DMS114 treated with DMSO at 0.1 percent for 48 hours (cell line): Measurements from ENCODE around the gene OR6N1.

Experiments used
- DNase-seq: peaks from one replicate; lab custom pipeline; 2025; ENCODE audit not compliant: unreplicated experiment; lab: John Stamatoyannopoulos, UW

The OR6N1 gene

DNA sequence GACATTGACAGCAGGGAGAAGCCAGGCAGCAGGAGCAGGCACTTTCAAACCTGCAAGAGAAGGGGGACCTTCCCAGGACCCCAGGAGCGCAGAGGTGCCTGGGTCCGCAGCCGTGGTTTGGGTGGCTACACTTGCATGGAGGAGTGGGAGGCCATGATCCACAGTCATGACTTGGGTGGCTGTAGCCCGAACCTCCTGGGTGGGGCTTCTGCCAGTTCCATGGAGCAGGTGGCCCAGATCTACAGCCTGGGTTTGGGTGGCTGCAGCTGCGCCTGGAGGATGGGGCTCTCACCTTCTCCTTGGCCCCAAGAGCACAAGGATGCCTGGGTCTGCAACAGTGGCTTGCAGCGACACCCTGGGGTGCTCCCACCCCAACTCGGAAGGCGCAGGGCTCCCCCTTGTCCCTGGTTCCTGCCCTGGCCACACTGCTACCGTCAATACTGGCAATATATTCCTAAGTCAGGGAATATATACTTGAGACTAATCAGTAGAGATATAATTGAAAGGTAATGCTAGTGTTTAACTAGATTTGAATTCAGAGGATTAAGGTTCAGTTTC lies 19.8 kb downstream of the OR6N1 start:
- no peak for DNase-seq

- no peak for DNase-seq
Observed at GRCh38 chr1:158735848-158736247, 36.1 kb downstream of the OR6N1 start.

- DNase-seq = no peak
Observed at GRCh38 chr1:158732524-158732923, 39.5 kb downstream of the OR6N1 start.

DNA sequence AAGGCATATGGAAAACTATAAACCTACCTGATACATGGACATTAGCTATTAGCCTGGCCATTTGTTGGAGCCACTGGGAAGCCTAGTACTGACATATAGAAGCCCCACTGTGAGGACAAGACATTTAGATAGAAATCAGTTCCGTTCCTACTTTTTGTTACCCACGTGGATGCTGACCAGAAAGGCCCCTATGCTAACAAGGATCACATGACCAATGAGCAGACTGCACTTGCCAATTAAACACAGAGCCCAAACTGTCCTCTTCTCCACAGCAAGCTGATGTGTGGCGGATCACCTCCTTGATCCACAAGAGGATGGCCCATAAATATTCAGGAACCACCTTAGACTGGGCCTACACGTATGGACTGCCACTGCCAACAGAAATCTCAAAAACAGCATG lies 40.3 kb downstream of the OR6N1 start:
- no peak for DNase-seq

DNA sequence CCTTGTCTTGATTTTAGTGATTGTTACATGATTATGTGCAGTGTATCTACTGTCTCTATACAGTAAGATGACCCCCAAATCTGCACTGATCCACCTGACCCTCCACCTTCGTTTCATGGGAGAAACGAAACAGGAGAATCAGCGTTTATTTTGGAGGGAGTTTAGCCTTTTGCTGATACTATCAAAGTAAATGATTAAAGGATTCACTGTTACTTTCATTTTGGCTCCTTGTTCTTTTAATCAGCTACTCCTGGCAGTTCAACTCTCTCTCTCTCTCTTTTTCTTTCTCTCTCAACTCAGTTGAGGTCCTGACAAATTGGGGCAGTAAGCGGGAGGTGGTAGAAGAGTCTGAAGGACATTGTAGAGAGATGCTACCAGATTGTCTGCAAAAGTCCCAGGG lies 41.5 kb downstream of the OR6N1 start:
- DNase-seq = no peak

DNA sequence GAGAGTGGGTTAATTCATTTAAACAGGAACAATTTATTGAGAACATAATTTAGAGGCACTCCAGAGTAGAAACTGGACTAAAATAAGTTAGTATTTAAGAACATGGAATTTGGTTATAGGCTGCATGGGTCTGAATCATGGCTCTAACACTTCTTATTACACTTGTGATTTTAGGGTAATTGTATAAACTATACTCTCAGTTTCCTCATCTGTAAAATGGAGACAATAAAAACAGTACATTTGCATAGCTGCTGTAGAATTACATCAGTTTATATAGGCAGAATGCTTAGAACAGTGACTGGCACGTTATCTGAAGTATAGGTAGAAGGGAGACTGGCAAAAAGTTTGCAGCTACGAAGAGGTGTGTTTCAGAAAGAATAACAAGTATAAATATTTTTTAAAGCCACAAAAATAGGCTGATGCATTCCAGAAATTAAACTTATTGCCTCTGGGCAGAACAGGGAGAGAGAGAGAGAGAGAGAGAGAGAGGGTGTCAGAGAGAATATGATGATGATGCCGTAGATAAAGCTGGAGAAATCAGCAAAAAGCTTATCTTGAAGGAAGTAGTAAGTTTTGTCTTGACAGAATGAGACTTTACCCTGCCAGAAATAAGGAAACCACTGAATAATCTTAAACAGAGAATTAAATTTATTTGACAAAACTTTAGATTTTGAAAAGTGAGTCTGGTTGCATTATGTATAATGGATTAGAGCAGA lies 43.3 kb downstream of the OR6N1 start:
- DNase-seq = no peak

DNA sequence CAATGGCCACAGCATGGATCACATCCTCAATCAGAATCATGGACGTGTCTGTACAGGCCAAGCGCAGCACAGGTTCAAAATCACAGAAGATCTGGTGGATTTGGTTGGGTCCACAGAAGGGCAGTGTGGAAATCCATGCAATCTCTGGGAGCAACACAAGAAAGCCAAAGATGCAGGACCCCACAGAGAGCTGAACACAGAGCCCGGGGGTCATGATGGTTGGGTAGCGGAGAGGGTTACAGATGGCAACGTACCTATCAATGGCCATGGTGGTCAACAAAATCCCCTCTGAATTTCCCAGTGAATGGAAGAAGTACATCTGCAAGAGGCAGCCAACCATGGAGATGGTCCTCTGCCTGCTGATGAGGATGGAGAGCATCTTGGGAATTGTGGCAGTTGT lies 47.6 kb downstream of the OR6N1 start:
- DNase-seq = no peak

DNA sequence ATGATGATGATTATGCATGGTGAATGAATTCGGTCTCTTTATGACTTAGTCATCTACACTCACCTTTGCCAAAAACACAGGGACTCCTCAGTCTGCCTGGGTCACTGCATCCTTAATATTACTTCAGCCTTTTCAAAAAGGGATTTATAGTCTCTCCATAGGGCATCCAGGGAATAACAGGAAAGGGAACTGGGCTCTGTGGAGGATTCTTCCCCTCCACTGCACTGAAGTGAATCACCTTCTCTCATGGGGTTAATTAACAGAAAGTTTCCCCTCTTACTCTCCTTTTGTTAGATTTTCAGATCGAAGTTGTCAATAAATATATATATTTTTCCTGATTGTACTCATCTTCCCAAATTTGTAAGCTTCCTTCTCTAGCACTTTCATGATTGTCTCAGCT lies 51.4 kb downstream of the OR6N1 start, which contains the start of gene OR6K3:
OR6K3 (minus strand) TSS at position 101 of the 400 bp plus-strand sequence. CDS start 2,605 bp downstream, outside the sequence.
- no peak for DNase-seq

- no peak for DNase-seq
Observed at GRCh38 chr1:158719664-158720063, 52.3 kb downstream of the OR6N1 start.

- no peak for DNase-seq
Observed at GRCh38 chr1:158717344-158717743, 54.7 kb downstream of the OR6N1 start.

- no peak for DNase-seq
Observed at GRCh38 chr1:158716335-158716734, 55.7 kb downstream of the OR6N1 start.

GRCh38 chr1:158714754-158715153 lies 57.2 kb downstream of the OR6N1 start:
- no peak for DNase-seq
